ENCODE results near the gene SLC5A7. TPM values are rescaled to one million over a fixed set of nuclear protein-coding genes. Genes with fewer than 3 reads are reported as not detected.

The SLC5A7 gene
- total RNA-seq, 1 donor from 2014 or later: 0.11 TPM

- intact Hi-C loops (cut with DNase I): no loop called here
- DNase-seq (ENCODE audit: missing footprints) (no peak), ATAC-seq (no peak)
These were observed 72.3 kb downstream of the SLC5A7 start for GRCh38 chr2:108058576-108059137.

- DNase-seq (ENCODE audit: missing footprints): no peak
- no peak for ATAC-seq
- intact Hi-C loops (cut with DNase I): no loop called here
These were observed 75.2 kb downstream of the SLC5A7 start for GRCh38 chr2:108061439-108062042.

Other genes with a start within 250 kb of the SLC5A7 start
- gene RGPD4, start 159.6 kb upstream of the SLC5A7 start, total RNA-seq: 0.05 TPM

Data from Right ventricle myocardium inferior (tissue), 1 donor.